Measurements from ENCODE around the gene INVS. TPM values are rescaled to one million over a fixed set of nuclear protein-coding genes. Genes with fewer than 3 reads are reported as not detected.
"Not testable (repeated sequence)": the region's sequence is repeated elsewhere in the genome, so short reads cannot be mapped to it uniquely, and the experiment has no call there.

The INVS gene
- total RNA-seq, 4 donors from 2014 or later: 19.2 to 24.1 (median 23.4) TPM

DNA sequence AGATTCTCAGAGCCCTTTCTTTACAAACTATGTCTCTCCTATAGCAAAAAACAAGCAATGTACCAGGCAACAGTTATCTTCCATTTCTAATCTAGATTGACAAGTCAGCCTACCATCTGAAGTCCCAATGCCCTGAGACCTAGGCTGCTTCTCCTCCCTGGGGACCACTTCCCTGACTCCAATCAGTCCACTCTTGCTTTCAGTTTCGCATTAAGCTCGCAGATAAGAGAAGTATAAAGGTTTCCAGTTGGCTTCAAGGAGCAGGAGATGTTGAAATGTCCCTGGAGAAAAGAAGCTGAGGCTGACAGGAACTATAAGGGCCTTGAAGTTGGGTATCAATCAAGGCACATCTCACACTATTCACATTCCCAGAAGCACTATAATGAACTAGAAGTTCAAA lies 32.5 kb upstream of the INVS start:
- Histone ChIP-seq H3K4me1 (peaks cover 14 to 22% (median 16%) of the 10 kb centered on the region in 4 donors), H3K36me3 (no peaks in the 10 kb centered on the region), H3K4me3 (no peak overlapping the region), H3K9me3 (no peaks in the 10 kb centered on the region), H3K27ac (replicated peaks in 1 of 4) (no peak overlapping the region), H3K27me3 (no peaks in the 10 kb centered on the region)
- intact Hi-C loops (cut with DNase I): no loop called here
- 72% methylated on average over 2 of the region's 2 CpGs for WGBS
- TF ChIP-seq POLR2A (IDR thresholded peaks at IDR 0.05; ENCODE audit: low read depth) (no peak), EP300 (IDR thresholded peaks at IDR 0.05) (no peak), POLR2AphosphoS5 (IDR thresholded peaks at IDR 0.05) (no peak)
- TF ChIP-seq, protein P1, sequence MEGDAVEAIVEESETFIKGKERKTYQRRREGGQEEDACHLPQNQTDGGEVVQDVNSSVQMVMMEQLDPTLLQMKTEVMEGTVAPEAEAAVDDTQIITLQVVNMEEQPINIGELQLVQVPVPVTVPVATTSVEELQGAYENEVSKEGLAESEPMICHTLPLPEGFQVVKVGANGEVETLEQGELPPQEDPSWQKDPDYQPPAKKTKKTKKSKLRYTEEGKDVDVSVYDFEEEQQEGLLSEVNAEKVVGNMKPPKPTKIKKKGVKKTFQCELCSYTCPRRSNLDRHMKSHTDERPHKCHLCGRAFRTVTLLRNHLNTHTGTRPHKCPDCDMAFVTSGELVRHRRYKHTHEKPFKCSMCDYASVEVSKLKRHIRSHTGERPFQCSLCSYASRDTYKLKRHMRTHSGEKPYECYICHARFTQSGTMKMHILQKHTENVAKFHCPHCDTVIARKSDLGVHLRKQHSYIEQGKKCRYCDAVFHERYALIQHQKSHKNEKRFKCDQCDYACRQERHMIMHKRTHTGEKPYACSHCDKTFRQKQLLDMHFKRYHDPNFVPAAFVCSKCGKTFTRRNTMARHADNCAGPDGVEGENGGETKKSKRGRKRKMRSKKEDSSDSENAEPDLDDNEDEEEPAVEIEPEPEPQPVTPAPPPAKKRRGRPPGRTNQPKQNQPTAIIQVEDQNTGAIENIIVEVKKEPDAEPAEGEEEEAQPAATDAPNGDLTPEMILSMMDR (IDR thresholded peaks at IDR 0.05): no peak
- DNase-seq (ENCODE audit: extremely low spot score): no peak

DNA sequence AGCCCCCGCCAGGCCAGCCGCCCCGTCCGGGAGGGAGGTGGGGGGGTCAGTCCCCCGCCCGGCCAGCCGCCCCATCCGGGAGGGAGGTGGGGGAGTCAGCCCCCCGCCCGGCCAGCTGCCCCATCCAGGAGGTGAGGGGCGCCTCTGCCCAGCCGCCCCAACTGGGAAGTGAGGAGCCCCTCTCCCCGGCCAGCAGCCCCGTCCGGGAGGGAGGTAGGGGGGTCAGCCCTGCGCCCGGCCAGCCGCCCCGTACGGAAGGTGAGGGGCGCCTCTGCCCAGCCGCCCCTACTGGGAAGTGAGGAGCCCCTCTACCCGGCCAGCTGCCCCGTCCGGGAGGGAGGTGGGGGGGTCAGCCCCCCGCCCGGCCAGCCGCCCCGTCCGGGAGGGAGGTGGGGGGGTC lies 31.1 kb upstream of the INVS start:
- H3K27ac ChIP-seq (replicated peaks in 1 of 4); intact Hi-C loops (cut with DNase I); H3K9me3 ChIP-seq; H3K27me3 ChIP-seq; DNase-seq (ENCODE audit: extremely low spot score); H3K36me3 ChIP-seq; H3K4me3 ChIP-seq: not testable (repeated sequence)
- no CpG with 5 or more reads among the region's 30 CpGs for WGBS
- peaks cover 10 to 21% (median 18%) of the 10 kb centered on the region in 4 donors for H3K4me1 ChIP-seq

DNA sequence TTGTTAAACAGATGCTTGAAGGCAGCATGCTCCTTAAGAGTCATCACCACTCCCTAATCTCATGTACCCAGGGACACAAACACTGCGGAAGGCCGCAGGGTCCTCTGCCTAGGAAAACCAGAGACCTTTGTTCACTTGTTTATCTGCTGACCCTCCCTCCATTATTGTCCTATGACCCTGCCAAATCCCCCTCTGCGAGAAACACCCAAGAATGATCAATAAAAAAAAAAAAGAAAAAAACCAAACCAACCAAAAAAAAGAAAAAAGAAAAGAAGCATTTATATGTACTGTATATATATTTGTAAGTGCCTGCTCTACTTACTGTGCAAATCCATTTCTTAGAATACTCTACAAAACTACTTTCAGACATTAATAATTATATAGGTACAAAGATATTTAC lies 30.0 kb upstream of the INVS start:
- H3K4me3 ChIP-seq; H3K36me3 ChIP-seq; H3K27me3 ChIP-seq; intact Hi-C loops (cut with DNase I); DNase-seq (ENCODE audit: extremely low spot score); H3K9me3 ChIP-seq; H3K27ac ChIP-seq (replicated peaks in 1 of 4): not testable (repeated sequence)
- peaks cover 10 to 16% (median 12%) of the 10 kb centered on the region in 4 donors for H3K4me1 ChIP-seq
- 93% methylated on average over 1 of the region's 3 CpGs for WGBS

GRCh38 chr9:100070104-100071041 lies 28.7 kb upstream of the INVS start:
- Histone ChIP-seq H3K27me3 (no peaks in the 10 kb centered on the region), H3K9me3 (no peaks in the 10 kb centered on the region), H3K27ac (replicated peaks in 1 of 4) (no peak overlapping the region), H3K4me3 (no peak overlapping the region), H3K4me1 (peaks cover 10 to 24% (median 17%) of the 10 kb centered on the region in 4 donors), H3K36me3 (no peaks in the 10 kb centered on the region)
- intact Hi-C loops (cut with DNase I): no loop called here
- WGBS: 91% methylated on average over 2 of the region's 2 CpGs
- TF ChIP-seq POLR2AphosphoS5 (IDR thresholded peaks at IDR 0.05) (no peak), POLR2A (IDR thresholded peaks at IDR 0.05; ENCODE audit: low read depth) (no peak), EP300 (IDR thresholded peaks at IDR 0.05) (no peak)
- TF ChIP-seq, protein P1 (IDR thresholded peaks at IDR 0.05): no peak
- DNase-seq (ENCODE audit: extremely low spot score): no peak

DNA sequence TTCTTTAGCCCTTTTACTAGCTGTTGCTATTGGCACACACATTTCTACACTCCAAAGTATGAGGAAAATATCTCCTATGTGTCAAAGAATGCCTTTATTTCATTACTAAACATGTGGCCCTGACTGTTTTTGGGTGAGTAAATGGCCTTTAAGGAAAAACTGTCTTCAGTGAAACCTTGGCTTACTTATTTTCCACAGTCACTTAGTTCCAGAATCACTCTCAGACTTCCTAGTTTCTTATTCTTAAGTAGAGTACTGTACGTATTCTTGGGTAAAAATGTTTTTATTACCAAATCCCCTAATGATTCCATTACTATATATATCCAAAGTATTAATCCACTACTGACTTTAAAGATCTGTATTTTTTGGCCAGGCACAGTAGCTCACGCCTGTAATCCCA lies 27.8 kb upstream of the INVS start:
- Histone ChIP-seq H3K36me3 (no peaks in the 10 kb centered on the region), H3K27me3 (no peaks in the 10 kb centered on the region), H3K27ac (replicated peaks in 1 of 4) (no peak overlapping the region), H3K9me3 (no peaks in the 10 kb centered on the region), H3K4me1 (peaks cover 6 to 23% (median 15%) of the 10 kb centered on the region in 4 donors), H3K4me3 (no peak overlapping the region)
- intact Hi-C loops (cut with DNase I): no loop called here
- DNase-seq (ENCODE audit: extremely low spot score): no peak
- WGBS: 88% methylated on average over 2 of the region's 2 CpGs
- TF ChIP-seq EP300 (IDR thresholded peaks at IDR 0.05): no peak
- no peak for TF ChIP-seq POLR2AphosphoS5 (IDR thresholded peaks at IDR 0.05)
- TF ChIP-seq POLR2A (IDR thresholded peaks at IDR 0.05; ENCODE audit: low read depth): no peak
- TF ChIP-seq, protein P1 (IDR thresholded peaks at IDR 0.05): no peak
